DND-41 (cell line): ENCODE measurements around the gene RING1.

Experiments
- ATAC-seq: fragments of 200-7000 bp; cut with Tn5 transposase; 3 replicates; pipeline ENCODE4 v1.9.1; 2021; ENCODE audit warnings: low read depth; ENCODE audit not compliant: insufficient read depth
- DNase-seq: peaks from one replicate; pipeline ENCODE4 v3.0.0-alpha.2; 2020
- H2AFZ ChIP-seq: 2 replicates; pipeline ENCODE4 v1.6.0; 2012; ENCODE audit warnings: low read depth, low read length
- H3K27ac ChIP-seq: 2 replicates; pipeline ENCODE4 v1.5.1; 2012; ENCODE audit warnings: low read length, inconsistent platforms
- H3K27me3 ChIP-seq: fragments of 200-600 bp; sonication (generic); 2 replicates; pipeline ENCODE4 v1.6.0; 2012; ENCODE audit warnings: low read length, mild to moderate bottlenecking, inconsistent platforms; ENCODE audit not compliant: insufficient read depth, poor library complexity
- H3K36me3 ChIP-seq: 2 replicates; pipeline ENCODE4 v1.5.1; 2012; ENCODE audit warnings: low read length, inconsistent platforms; ENCODE audit not compliant: insufficient read depth
- H3K4me1 ChIP-seq: 2 replicates; pipeline ENCODE4 v1.5.1; 2012; ENCODE audit warnings: mild to moderate bottlenecking, low read length; ENCODE audit not compliant: insufficient read depth
- H3K4me2 ChIP-seq: 2 replicates; pipeline ENCODE4 v1.6.0; 2012; ENCODE audit warnings: mild to moderate bottlenecking, moderate library complexity, low read length, inconsistent platforms; ENCODE audit not compliant: insufficient read depth
- H3K4me3 ChIP-seq, 2 experiments: fragments of 200-600 bp in 1 of 2; shearing (Covaris generic) in 1 of 2; 2 replicates each; pipeline ENCODE4 v1.5.1; 2012 to 2016; ENCODE audit warnings: inconsistent platforms in 2 of 2, low read length in 2 of 2, mild to moderate bottlenecking in 2 of 2, low read depth in 1 of 2, moderate library complexity in 1 of 2
- H3K79me2 ChIP-seq: 2 replicates; pipeline ENCODE4 v1.6.0; 2012; ENCODE audit warnings: low read length, inconsistent platforms; ENCODE audit not compliant: insufficient read depth
- H3K9ac ChIP-seq: 2 replicates; pipeline ENCODE4 v1.6.0; 2012; ENCODE audit warnings: low read depth, mild to moderate bottlenecking, inconsistent platforms, low read length, moderate library complexity
- H3K9me3 ChIP-seq: 2 replicates; pipeline ENCODE4 v1.5.1; 2012; ENCODE audit warnings: low read length, moderate library complexity, mild to moderate bottlenecking, inconsistent platforms; ENCODE audit not compliant: insufficient read depth, severe bottlenecking
- H4K20me1 ChIP-seq: 2 replicates; pipeline ENCODE4 v1.6.0; 2012; ENCODE audit warnings: low read length; ENCODE audit not compliant: insufficient read depth
- CTCF ChIP-seq: IDR thresholded peaks from 2 replicates; pipeline ENCODE4 v1.5.1; 2012; ENCODE audit warnings: borderline replicate concordance, low read length, moderate library complexity, mild to moderate bottlenecking; ENCODE audit not compliant: poor library complexity, severe bottlenecking; ENCODE audit errors: extremely low read depth
- EZH2 ChIP-seq: IDR thresholded peaks from 3 replicates; pipeline ENCODE4 v1.6.1; 2012; ENCODE audit warnings: borderline replicate concordance, low read depth, mild to moderate bottlenecking, moderate library complexity, low read length, inconsistent platforms; ENCODE audit not compliant: severe bottlenecking

The RING1 gene

DNA sequence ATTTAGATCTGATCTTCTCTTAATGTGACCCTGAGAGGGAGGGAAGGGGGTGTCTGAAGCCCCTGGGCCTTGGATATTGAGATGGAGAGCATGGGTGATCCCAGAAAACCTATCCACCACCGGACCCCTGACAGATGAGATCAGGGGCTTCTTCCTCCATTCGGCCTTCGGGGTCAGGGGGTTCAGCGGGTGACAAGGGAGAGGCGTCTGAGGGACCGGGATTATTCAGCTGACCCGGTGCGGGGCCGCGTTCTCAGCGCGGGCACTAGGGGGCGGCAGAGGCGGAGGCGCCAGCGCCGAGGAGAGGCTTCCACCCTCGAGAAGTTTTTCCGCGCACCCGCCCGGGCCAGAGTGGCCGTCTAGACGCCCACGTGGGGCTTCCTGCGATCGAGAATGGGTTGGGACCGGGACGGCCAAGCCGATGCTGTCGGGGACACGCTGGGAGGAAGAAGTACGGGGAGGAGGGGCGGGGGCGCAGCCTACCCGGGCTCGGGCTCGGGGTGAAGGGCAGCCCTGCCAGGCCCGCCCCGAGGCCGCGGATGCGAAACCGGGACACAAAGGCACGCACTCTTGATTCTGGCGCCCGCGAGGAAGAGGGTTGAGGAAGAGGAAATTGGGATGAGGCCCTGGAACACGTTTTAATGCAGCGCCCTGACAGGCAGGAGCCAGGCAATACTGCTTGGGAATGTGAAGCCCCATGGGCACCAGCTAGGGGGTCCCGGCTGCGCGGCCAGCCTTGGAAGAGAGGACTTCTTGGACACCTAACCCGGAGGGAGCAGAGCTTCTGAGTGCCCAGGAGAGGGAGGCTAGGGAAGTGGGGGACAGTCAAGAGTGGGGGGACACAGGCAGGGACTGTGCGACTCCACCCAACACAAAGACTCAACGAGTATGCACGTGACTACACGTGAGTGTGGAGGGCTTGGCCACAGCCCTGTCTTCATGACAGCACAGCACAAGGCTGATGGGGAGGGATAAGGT is 46.7 kb upstream of the RING1 start:
- DNase-seq (peak; percentile 71), ATAC-seq (peak; percentile 93)
- H3K79me2 ChIP-seq = no peaks in the 10 kb centered on the region
- H3K9ac ChIP-seq = peak overlapping the region; percentile 25
- peaks cover 15% of the 10 kb centered on the region for H3K27me3 ChIP-seq
- H3K4me1 ChIP-seq = peaks cover 11% of the 10 kb centered on the region
- peak; percentile 89 for TF ChIP-seq CTCF
- TF ChIP-seq EZH2 = no peak
- peak overlapping the region in 1 of 2 experiments; percentile 33; a peak in 1 of 4 replicates for H3K4me3 ChIP-seq
- peak overlapping the region; percentile 56 for H3K4me2 ChIP-seq
- H3K36me3 ChIP-seq = no peaks in the 10 kb centered on the region
- no peaks in the 10 kb centered on the region for H4K20me1 ChIP-seq
- no peaks in the 10 kb centered on the region for H3K9me3 ChIP-seq
- H2AFZ ChIP-seq = peak overlapping the region; percentile 65
- no peak overlapping the region for H3K27ac ChIP-seq

GRCh38 chr6:33163540-33163939 is 44.8 kb upstream of the RING1 start:
- Histone ChIP-seq H3K4me1 (peaks cover 11% of the 10 kb centered on the region), H3K4me2 (no peak overlapping the region), H3K9me3 (no peaks in the 10 kb centered on the region), H3K9ac (no peak overlapping the region), H3K4me3 (no peak overlapping the region), H3K79me2 (no peaks in the 10 kb centered on the region), H3K27ac (no peak overlapping the region), H3K27me3 (peaks cover 12% of the 10 kb centered on the region), H2AFZ (no peak overlapping the region), H4K20me1 (no peaks in the 10 kb centered on the region), H3K36me3 (no peaks in the 10 kb centered on the region)
- TF ChIP-seq CTCF (no peak), EZH2 (no peak)
- DNase-seq = no peak
- no peak for ATAC-seq

DNA sequence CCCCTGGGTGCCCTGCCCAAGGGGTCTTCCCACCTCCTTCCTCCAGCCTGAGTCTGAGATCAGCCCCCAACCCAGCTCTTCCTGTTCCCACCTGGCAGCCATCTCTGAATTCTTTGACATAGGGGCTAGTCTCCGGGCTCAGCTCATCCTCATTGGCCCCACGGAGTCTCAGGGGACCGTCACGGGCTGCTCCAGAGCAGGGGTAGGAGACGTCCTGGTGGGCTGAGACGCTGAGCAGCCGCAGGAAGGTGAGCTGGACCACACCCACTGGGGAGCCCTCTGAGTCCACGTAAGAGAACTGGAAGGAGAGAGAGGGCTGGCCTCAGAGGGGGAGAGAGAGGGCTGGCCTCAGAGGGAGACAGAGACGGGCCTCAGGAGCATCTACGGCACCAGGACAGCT is 44.1 kb upstream of the RING1 start:
- no peaks in the 10 kb centered on the region for H3K9me3 ChIP-seq
- no peaks in the 10 kb centered on the region for H3K79me2 ChIP-seq
- DNase-seq (no peak), ATAC-seq (no peak)
- no peak overlapping the region for H3K4me2 ChIP-seq
- H3K4me1 ChIP-seq = peaks cover 11% of the 10 kb centered on the region
- H3K27ac ChIP-seq = no peak overlapping the region
- no peaks in the 10 kb centered on the region for H4K20me1 ChIP-seq
- no peaks in the 10 kb centered on the region for H3K36me3 ChIP-seq
- no peak overlapping the region for H3K9ac ChIP-seq
- H3K4me3 ChIP-seq = no peak overlapping the region
- no peak overlapping the region for H2AFZ ChIP-seq
- TF ChIP-seq CTCF = no peak
- no peak for TF ChIP-seq EZH2
- H3K27me3 ChIP-seq = peaks cover 5% of the 10 kb centered on the region
